Activated CD8-positive, alpha-beta T cell treated with anti-CD3 and anti-CD28 coated beads for 36 hours (primary cell): ENCODE data around the gene PRPF8. TPM values are rescaled to one million over a fixed set of nuclear protein-coding genes. Genes with fewer than 3 reads are reported as not detected.
"Not testable (repeated sequence)": the region's sequence is repeated elsewhere in the genome, so short reads cannot be mapped to it uniquely, and the experiment has no call there.

Experiments used
- ATAC-seq: fragments of 200-7000 bp; cut with Tn5 transposase; one replicate; pipeline ENCODE4 v1.10.0; 2021; ENCODE audit warnings: mild to moderate bottlenecking, moderate library complexity
- CTCF ChIA-PET: fragments of 350-600 bp; sonication (Branson Sonifier 250); formaldehyde crosslinking; loops from one replicate; lab custom pipeline; 2021; ENCODE audit warnings: antibody characterized with exemption; lab: Charles Lee
- POLR2A ChIA-PET: fragments of 350-600 bp; sonication (Branson Sonifier 250); formaldehyde crosslinking; loops from one replicate; lab custom pipeline; 2021; ENCODE audit warnings: antibody characterized with exemption; lab: Charles Lee
- DNase-seq: peaks from one replicate; pipeline ENCODE4 v3.0.0-alpha.2; 2020
- H3K27ac Mint-ChIP-seq: one replicate; pipeline ENCODE4 v1.8.0; 2021; ENCODE audit warnings: mild to moderate bottlenecking, mixed read lengths
- H3K27me3 Mint-ChIP-seq: one replicate; pipeline ENCODE4 v1.8.0; 2021; ENCODE audit warnings: mixed read lengths
- H3K36me3 Mint-ChIP-seq: one replicate; pipeline ENCODE4 v1.8.0; 2021; ENCODE audit warnings: low read depth, mixed read lengths
- H3K4me1 Mint-ChIP-seq: one replicate; pipeline ENCODE4 v1.8.0; 2021; ENCODE audit warnings: low read depth, mixed read lengths
- H3K4me3 Mint-ChIP-seq: one replicate; pipeline ENCODE4 v1.8.0; 2021; ENCODE audit warnings: mild to moderate bottlenecking, moderate library complexity, mixed read lengths
- H3K9me3 Mint-ChIP-seq: one replicate; pipeline ENCODE4 v1.8.0; 2021; ENCODE audit warnings: mixed read lengths
- CTCF ChIP-seq: fragments of 200-600 bp; IDR thresholded peaks from one replicate; pipeline ENCODE4 v1.8.0; 2022; ENCODE audit warnings: antibody characterized with exemption, mild to moderate bottlenecking
- intact Hi-C: fragments of 100-400 bp; cut with micrococcal nuclease; formaldehyde crosslinking; loops from one replicate; pipeline ENCODE4 v1.10.0; 2022
- total RNA-seq, 2 experiments: library from RNA; stranded (reverse); gene quantifications; one replicate each; pipeline ENCODE4 v1.2.3, GENCODE V29; 2021

PRPF8 gene
- total RNA-seq, 2 experiments from 2014 or later, result 370 to 428 TPM

- no peaks in the 10 kb centered on the region for H3K9me3 Mint-ChIP-seq
- peaks cover 76% of the 10 kb centered on the region for H3K36me3 Mint-ChIP-seq
- no peak overlapping the region for H3K4me3 Mint-ChIP-seq
- no peaks in the 10 kb centered on the region for H3K27me3 Mint-ChIP-seq
- no peak for TF ChIP-seq CTCF
- H3K4me1 Mint-ChIP-seq, result peaks cover 9% of the 10 kb centered on the region
- CTCF ChIA-PET, result no interaction called here
- no peak overlapping the region for H3K27ac Mint-ChIP-seq
- POLR2A ChIA-PET, result no interaction called here
- intact Hi-C loops, result no loop called here
- DNase-seq (no peak), ATAC-seq (no peak)
Measured at GRCh38 chr17:1676401-1676800, 8.3 kb downstream of the PRPF8 start.

- peaks cover 16% of the 10 kb centered on the region for H3K4me1 Mint-ChIP-seq
- no peaks in the 10 kb centered on the region for H3K9me3 Mint-ChIP-seq
- no peaks in the 10 kb centered on the region for H3K27me3 Mint-ChIP-seq
- H3K27ac Mint-ChIP-seq, result peak overlapping the region; percentile 39
- DNase-seq (no peak), ATAC-seq (peak; percentile 26)
- no peak overlapping the region for H3K4me3 Mint-ChIP-seq
- H3K36me3 Mint-ChIP-seq, result peaks cover 73% of the 10 kb centered on the region
- CTCF ChIA-PET, result interaction anchor here (0.6 to 1.6 kb wide), 3 partner anchors 14 to 24 kb away, joined by 3 read pairs; partner anchors contain the start of gene RILP
- intact Hi-C loops, result no loop called here
- POLR2A ChIA-PET, result interaction anchor here (0.8 to 1.4 kb wide), 3 partner anchors 8 to 13 kb away, joined by 3 to 5 read pairs (median 3); no protein-coding TSS in a partner anchor
- no peak for TF ChIP-seq CTCF
Measured at GRCh38 chr17:1673041-1673785, 11.5 kb downstream of the PRPF8 start.

GRCh38 chr17:1663934-1664333 is 20.7 kb downstream of the PRPF8 start:
- H3K4me1 Mint-ChIP-seq, H3K9me3 Mint-ChIP-seq, H3K27me3 Mint-ChIP-seq, DNase-seq, H3K4me3 Mint-ChIP-seq, H3K27ac Mint-ChIP-seq, intact Hi-C loops, ATAC-seq: not testable (repeated sequence)
- ChIA-PET CTCF (interaction anchor here (1.2 kb wide), 1 partner anchor 20 kb away, joined by 4 read pairs; no protein-coding TSS in a partner anchor), POLR2A (interaction anchor here (1.2 to 2.7 kb wide), 3 partner anchors 12 to 17 kb away, joined by 3 to 8 read pairs (median 4); partner anchors contain the start of gene RILP)
- peaks cover 52% of the 10 kb centered on the region for H3K36me3 Mint-ChIP-seq

GRCh38 chr17:1661045-1661444 is 23.6 kb downstream of the PRPF8 start:
- Mint-ChIP-seq H3K27me3 (no peaks in the 10 kb centered on the region), H3K27ac (no peak overlapping the region), H3K36me3 (peaks cover 63% of the 10 kb centered on the region), H3K9me3 (no peaks in the 10 kb centered on the region), H3K4me1 (no peaks in the 10 kb centered on the region), H3K4me3 (no peak overlapping the region)
- no peak for ATAC-seq
- no peak for DNase-seq
- intact Hi-C loops, result no loop called here
- ChIA-PET POLR2A (interaction anchor here (0.9 to 1.4 kb wide), 7 partner anchors 8 to 56 kb away, joined by 3 to 6 read pairs (median 3); partner anchors contain the start of gene RILP), CTCF (interaction anchor here (1.0 to 2.6 kb wide), 3 partner anchors 8 to 12 kb away, joined by 3 to 13 read pairs (median 12); partner anchors contain the start of gene RILP)
- TF ChIP-seq CTCF, result no peak

- no peak for ATAC-seq
- Mint-ChIP-seq H3K9me3 (no peaks in the 10 kb centered on the region), H3K4me1 (no peaks in the 10 kb centered on the region), H3K27me3 (no peaks in the 10 kb centered on the region), H3K4me3 (no peak overlapping the region), H3K27ac (no peak overlapping the region), H3K36me3 (peaks cover 70% of the 10 kb centered on the region)
- DNase-seq, result no peak
- intact Hi-C loops, result no loop called here
- TF ChIP-seq CTCF, result no peak
- POLR2A ChIA-PET, result interaction anchor here (0.6 to 1.0 kb wide), 2 partner anchors 24 to 26 kb away, joined by 3 to 5 read pairs; partner anchors contain the start of gene PRPF8
- CTCF ChIA-PET, result interaction anchor here (0.8 to 1.5 kb wide), 4 partner anchors 11 to 125 kb away, joined by 3 to 9 read pairs (median 3); no protein-coding TSS in a partner anchor
Measured at GRCh38 chr17:1658100-1658499, 26.6 kb downstream of the PRPF8 start.
